Endothelial cell of umbilical vein (primary cell): ENCODE data around the gene ANKRD28. TPM values are rescaled to one million over a fixed set of nuclear protein-coding genes. Genes with fewer than 3 reads are reported as not detected.

ENCODE experiments used
- microRNA-seq: library from miRNA; unstranded; fragments of <30 nt; microRNA quantifications from one replicate; pipeline ENCODE4 v1.2.0, GENCODE V29; 2021; ENCODE audit warnings: borderline number of aligned reads, borderline replicate concordance
- polyA plus RNA-seq, 4 experiments: library from polyadenylated mRNA; depleted of rRNA in 3 of 4; stranded (reverse) in 3 of 4; unstranded in 1 of 4; fragments of >200 nt; gene quantifications; 2 replicates each; pipeline versions ENCODE4 v1.2.1 to v1.2.3, GENCODE V29; 2011 to 2012; ENCODE audit warnings: missing spikeins in 1 of 4
- small RNA-seq: library from RNA; depleted of rRNA; stranded (forward); fragments of <200 nt; gene quantifications from one replicate; pipeline ENCODE3, GENCODE V24; 2012; ENCODE audit warnings: low replicate concordance, low read depth; ENCODE audit not compliant: insufficient read depth, insufficient read length
- total RNA-seq: library from RNA; stranded (reverse); gene quantifications from 2 replicates; pipeline ENCODE4 v1.2.3, GENCODE V29; 2021

Gene ANKRD28
- total and polyA plus RNA-seq, 2 donors (not counting 3 experiments of a cell fraction or from before 2014, with no cell fraction given) = 36.7 to 97.3 TPM

Small RNAs within 50 kb of the gene (microRNA-seq; reads per million reads assigned to microRNA genes)
- gene MIR3134 = not detected

Small RNAs within 50 kb of the gene (small RNA-seq; reads per million reads assigned to genes)
- not detected for gene MIR3134
- gene RN7SL4P = not detected

Other genes with a start within 250 kb of the ANKRD28 start
- 27.4 and 29.9 TPM in 2 replicates for gene HACL1, start 196.4 kb downstream of the ANKRD28 start, total RNA-seq
- gene HACL1, start 196.4 kb downstream of the ANKRD28 start, polyA plus RNA-seq = 14.4 and 16.5 TPM in 2 replicates
- gene BTD, start 196.2 kb downstream of the ANKRD28 start, total RNA-seq = 18.7 and 20.3 TPM in 2 replicates
- gene BTD, start 196.2 kb downstream of the ANKRD28 start, polyA plus RNA-seq = 27.1 and 32.2 TPM in 2 replicates